Epithelial cell of prostate (primary cell): ENCODE results near the gene RAP2C.
"Not testable (repeated sequence)": the region's sequence is repeated elsewhere in the genome, so short reads cannot be mapped to it uniquely, and the experiment has no call there.

Experiments used
- DNase-seq: peaks from one replicate; pipeline ENCODE4 v3.0.0-alpha.2; 2011; ENCODE audit warnings: low read depth, low spot score
- H3K27ac ChIP-seq: fragments of 450-650 bp; 2 replicates; pipeline ENCODE4 v1.5.1; 2017; ENCODE audit warnings: mild to moderate bottlenecking

Gene RAP2C

GRCh38 chrX:132204629-132205028 lies 14.6 kb downstream of the RAP2C start:
- H3K27ac ChIP-seq = no peak overlapping the region
- DNase-seq = no peak

- no peak for DNase-seq
- no peak overlapping the region for H3K27ac ChIP-seq
Observed at GRCh38 chrX:132200976-132201375, 18.3 kb downstream of the RAP2C start.

GRCh38 chrX:132199941-132200340 lies 19.3 kb downstream of the RAP2C start:
- no peak overlapping the region for H3K27ac ChIP-seq
- DNase-seq = no peak

DNA sequence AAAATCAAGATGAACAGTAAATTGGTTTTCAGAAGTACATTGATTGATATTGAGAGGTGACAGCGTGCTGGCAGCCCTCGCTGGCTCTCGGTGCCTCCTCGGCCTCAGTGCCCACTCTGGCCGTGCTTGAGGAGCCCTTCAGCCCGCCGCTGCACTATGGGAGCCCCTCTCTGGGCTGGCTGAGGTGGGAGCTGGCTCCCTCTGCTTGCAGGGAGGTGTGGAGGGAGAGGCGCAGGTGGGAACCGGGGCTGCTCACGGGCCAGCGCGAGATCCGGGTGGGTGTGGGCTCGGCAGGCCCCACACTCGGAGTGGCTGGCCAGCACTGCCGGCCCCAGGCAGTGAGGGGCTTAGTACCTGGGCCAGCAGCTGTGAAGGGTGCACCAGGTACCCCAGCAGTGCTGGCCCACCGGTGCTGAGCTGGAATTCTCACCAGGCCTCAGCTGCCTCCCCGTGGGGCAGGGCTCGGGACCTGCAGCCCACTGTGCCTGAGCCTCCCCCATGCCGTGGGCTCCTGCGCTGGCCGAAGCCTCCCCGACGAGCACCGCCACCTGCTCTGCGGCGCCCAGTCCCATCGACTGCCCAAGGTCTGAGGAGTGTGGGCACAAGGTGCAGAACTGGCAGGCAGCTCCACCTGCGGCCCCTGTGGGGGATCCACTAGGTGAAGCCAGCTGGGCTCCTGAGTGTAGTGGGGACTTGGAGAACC lies 25.2 kb downstream of the RAP2C start:
- DNase-seq = no peak
- H3K27ac ChIP-seq = no peak overlapping the region

GRCh38 chrX:132191938-132192337 lies 27.3 kb downstream of the RAP2C start:
- no peak overlapping the region for H3K27ac ChIP-seq
- no peak for DNase-seq

GRCh38 chrX:132188175-132188574 lies 31.1 kb downstream of the RAP2C start:
- no peak overlapping the region for H3K27ac ChIP-seq
- DNase-seq = no peak

DNA sequence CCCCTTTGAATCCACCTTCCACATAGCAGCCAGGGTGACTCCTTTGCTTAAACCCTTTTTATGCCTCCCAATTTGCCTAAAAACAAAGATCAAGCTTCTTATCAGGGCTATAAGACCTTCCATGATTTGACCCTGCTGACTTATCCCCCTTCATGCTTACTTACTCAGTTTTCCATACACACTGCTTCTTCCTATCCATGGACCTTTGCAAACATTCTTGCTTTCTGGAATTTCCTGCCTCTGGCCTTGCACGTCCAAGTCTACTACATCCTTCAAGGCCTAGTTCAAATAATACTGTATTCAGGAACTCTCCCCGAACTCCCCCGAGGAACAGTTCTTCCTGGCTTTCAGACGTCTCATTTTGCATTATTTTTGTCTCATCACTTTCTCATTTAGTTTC lies 31.8 kb downstream of the RAP2C start:
- H3K27ac ChIP-seq = no peak overlapping the region
- no peak for DNase-seq

DNA sequence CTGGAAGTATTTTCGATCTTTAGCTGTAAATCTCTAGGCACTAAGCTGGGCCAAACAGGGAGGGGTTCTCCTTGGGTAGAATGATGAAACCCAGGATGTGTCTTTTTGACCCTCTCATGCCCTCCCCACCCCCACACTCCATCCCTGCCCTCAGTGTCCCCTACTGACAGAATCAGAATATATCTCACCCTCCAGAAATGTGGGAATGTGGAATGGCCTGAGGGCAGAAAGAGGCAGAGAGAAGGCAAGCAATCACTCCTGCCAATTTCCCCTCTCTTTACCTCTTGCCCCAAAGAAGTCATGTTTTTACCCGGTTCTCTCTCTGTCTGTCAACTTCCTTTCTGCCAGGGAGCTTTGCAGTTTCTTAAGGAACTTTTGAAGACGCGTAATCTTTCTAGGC lies 34.4 kb downstream of the RAP2C start:
- DNase-seq = no peak
- no peak overlapping the region for H3K27ac ChIP-seq

DNA sequence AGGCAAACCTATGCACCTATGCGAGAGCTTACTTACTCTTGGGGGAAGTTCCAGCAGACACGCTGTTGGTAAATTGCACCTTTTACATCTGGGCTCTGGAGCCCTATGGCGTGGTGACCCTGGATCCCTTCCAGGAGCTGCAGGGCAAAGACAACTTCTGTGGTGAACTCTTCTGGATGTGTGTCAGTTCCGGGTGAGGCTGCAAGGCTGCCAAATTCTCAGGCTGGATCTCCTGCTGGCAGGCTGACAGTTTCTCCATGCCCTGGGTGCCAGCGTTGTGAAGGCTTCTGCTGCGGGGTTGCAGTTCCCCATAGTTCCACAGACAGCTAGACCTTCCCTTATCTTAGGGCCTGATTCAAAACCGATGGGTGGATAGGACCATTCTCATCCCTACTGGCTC lies 37.9 kb downstream of the RAP2C start:
- no peak overlapping the region for H3K27ac ChIP-seq
- DNase-seq = no peak

- DNase-seq = no peak
- no peak overlapping the region for H3K27ac ChIP-seq
Observed at GRCh38 chrX:132180929-132181328, 38.3 kb downstream of the RAP2C start.

DNA sequence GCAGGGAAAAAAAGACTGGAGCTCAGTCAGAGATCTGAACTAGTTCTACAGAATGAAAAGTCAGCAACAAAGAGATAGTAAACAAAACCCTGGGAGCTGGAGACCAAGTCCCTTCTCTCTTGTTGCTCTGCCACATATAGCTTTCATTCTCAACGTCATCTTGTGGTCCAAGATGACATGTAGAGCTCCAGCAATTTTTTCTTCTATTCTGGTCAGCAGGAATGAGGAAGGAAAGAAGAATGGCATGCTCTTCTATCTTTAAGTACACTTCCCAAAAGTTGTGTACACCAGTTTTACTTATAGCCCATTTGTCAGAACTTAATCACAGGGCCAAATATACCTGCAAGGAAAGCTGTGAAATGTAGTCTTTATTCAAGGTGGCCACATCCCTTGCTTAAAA lies 45.6 kb downstream of the RAP2C start:
- DNase-seq = no peak
- H3K27ac ChIP-seq = no peak overlapping the region

- DNase-seq = no peak
Observed at GRCh38 chrX:132171881-132172280, 47.4 kb downstream of the RAP2C start.

GRCh38 chrX:132171478-132171877 lies 47.8 kb downstream of the RAP2C start:
- H3K27ac ChIP-seq = no peak overlapping the region
- no peak for DNase-seq

More at GRCh38 chrX:132171881-132172280, 47.4 kb downstream of the RAP2C start:
- no peak overlapping the region for H3K27ac ChIP-seq

- DNase-seq = no peak
- no peak overlapping the region for H3K27ac ChIP-seq
Observed at GRCh38 chrX:132169554-132169953, 49.7 kb downstream of the RAP2C start.

DNA sequence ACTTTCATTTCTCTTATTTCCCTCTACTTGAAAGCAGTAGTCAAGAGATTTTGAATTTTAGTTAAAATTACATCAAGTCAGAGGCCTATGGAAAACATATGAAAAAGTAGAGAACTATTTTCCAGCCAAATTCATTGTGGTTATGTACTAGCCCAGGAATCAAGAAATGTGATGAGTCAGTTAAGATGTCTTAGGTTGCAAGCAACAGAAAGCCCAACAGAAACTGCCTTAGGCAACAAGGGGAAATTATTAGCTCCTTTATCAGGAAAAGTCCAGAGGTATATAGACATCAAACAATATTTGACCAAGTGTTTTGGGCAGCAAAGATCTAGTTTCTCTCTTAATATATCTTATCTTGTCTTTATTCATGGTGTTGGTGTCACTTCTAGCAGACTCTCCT lies 53.6 kb downstream of the RAP2C start:
- peak; percentile 27 for DNase-seq
- no peak overlapping the region for H3K27ac ChIP-seq

DNA sequence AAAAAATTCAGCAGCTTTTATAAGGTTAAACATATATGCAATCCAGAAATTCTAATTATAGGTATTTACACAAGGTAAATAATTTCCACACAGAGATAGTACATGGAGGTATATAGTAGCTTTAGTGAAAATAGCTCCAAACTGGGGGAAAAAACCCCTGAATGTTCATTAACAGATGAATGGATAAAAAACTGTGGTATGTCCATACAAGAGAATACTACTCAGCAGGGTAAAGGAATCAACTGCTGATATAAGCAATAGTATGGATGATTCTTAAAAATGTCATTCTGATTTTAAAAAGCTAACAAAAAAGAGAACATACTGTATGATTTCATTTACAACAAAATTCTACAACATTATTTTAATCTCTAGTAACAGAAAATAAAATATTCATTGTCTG lies 54.2 kb downstream of the RAP2C start:
- no peak overlapping the region for H3K27ac ChIP-seq
- DNase-seq = no peak

- DNase-seq, H3K27ac ChIP-seq: not testable (repeated sequence)
Observed at GRCh38 chrX:132163094-132163493, 56.2 kb downstream of the RAP2C start.

GRCh38 chrX:132153166-132153565 lies 66.1 kb downstream of the RAP2C start:
- H3K27ac ChIP-seq = no peak overlapping the region
- no peak for DNase-seq
